Astrocyte of the cerebellum (primary cell): ENCODE results near the gene COL4A2.

Source experiments
- DNase-seq: peaks from one replicate; pipeline ENCODE4 v3.0.0-alpha.2; 2011; ENCODE audit warnings: low read depth
- H3K4me3 ChIP-seq: 2 replicates; pipeline ENCODE4 v1.5.1; 2011; ENCODE audit warnings: mild to moderate bottlenecking, low read depth, low read length, moderate library complexity
- CTCF ChIP-seq: IDR thresholded peaks from 2 replicates; pipeline ENCODE4 v1.5.1; 2012; ENCODE audit warnings: low read length, low read depth, moderate library complexity, mild to moderate bottlenecking; ENCODE audit errors: missing control alignments
- in situ Hi-C: cut with HindIII; loops from 2 replicates; pipeline ENCODE4 v1.10.0; 2017; ENCODE audit warnings: low sequenced_read_pairs

Gene COL4A2

GRCh38 chr13:110329798-110330461, 22.8 kb downstream of the COL4A2 start:
- no peak for TF ChIP-seq CTCF
- DNase-seq, result no peak
- in situ Hi-C loops, result no loop called here
- H3K4me3 ChIP-seq, result no peak overlapping the region

- in situ Hi-C loops, result no loop called here
- no peak overlapping the region for H3K4me3 ChIP-seq
- no peak for TF ChIP-seq CTCF
- no peak for DNase-seq
Observed at GRCh38 chr13:110330491-110331011, 23.5 kb downstream of the COL4A2 start.

- DNase-seq, result peak; percentile 97
- H3K4me3 ChIP-seq, result no peak overlapping the region
- in situ Hi-C loops, result no loop called here
- no peak for TF ChIP-seq CTCF
Observed at GRCh38 chr13:110331362-110331761, 24.3 kb downstream of the COL4A2 start.

GRCh38 chr13:110332750-110333149, 25.7 kb downstream of the COL4A2 start:
- in situ Hi-C loops, result no loop called here
- no peak for DNase-seq
- no peak overlapping the region for H3K4me3 ChIP-seq
- TF ChIP-seq CTCF, result no peak

GRCh38 chr13:110333837-110334236, 26.8 kb downstream of the COL4A2 start:
- TF ChIP-seq CTCF, result no peak
- in situ Hi-C loops, result no loop called here
- H3K4me3 ChIP-seq, result no peak overlapping the region
- no peak for DNase-seq

GRCh38 chr13:110334256-110334655, 27.2 kb downstream of the COL4A2 start:
- DNase-seq, result peak; percentile 85
- in situ Hi-C loops, result no loop called here
- no peak for TF ChIP-seq CTCF

More at GRCh38 chr13:110334256-110334655, 27.2 kb downstream of the COL4A2 start:
- no peak overlapping the region for H3K4me3 ChIP-seq
